PC-3 (cell line): ENCODE data around the gene IL4I1.

ENCODE experiments used
- EZH2phosphoT487 ChIP-seq: fragments of 300-600 bp; sonication (generic); IDR thresholded peaks from 2 replicates; pipeline ENCODE4 v1.6.1; 2018; ENCODE audit warnings: mild to moderate bottlenecking, antibody characterized with exemption, low read length, borderline replicate concordance
- TF ChIP-seq, protein P1 (sequence below): fragments of 300-600 bp; sonication (generic); conservative IDR thresholded peaks from 2 replicates; pipeline ENCODE4 v1.5.1; 2017; ENCODE audit warnings: antibody characterized with exemption, low read depth, mild to moderate bottlenecking, low read length

DNA sequence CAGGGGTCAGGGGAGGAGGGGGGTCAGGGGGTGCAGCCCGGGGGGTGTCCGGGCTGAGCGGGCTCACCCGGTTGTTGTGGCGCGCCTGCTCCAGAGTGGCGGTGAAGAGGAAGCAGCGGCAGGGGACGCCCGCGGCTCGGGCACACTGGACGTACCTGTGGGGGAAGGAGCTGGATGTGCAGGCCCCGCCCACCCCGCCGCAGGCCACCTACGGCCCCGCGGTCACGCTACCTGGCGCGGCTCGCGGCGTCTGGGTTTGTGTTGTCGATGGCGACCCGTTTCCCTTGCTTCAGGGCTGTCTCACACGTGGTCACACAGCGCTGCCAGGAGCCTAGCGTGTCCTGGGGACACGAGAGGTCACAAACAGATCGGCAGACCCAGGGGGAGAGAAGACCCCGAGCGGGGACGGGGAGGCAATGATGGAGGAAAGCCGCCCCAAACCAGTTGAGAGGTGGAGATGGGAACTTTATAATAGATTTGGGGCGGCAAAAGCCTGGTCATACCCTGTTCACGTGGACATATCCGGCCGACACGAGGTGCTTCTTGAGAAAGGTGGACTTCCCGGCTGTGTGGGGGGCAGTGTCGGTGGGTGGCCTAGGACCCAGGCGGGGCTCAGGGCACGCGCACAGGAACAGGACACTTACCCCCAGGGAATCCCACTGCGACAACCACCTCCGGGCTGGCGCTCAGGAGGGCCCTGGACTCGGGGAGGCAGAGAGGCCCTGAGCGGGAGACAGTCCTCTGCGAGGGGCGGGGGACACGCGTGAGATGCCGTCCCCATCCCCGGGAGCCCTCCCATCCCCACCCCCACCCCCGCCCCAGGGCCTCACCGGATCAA is 34.9 kb downstream of the IL4I1 start:
- TF ChIP-seq, protein P1, sequence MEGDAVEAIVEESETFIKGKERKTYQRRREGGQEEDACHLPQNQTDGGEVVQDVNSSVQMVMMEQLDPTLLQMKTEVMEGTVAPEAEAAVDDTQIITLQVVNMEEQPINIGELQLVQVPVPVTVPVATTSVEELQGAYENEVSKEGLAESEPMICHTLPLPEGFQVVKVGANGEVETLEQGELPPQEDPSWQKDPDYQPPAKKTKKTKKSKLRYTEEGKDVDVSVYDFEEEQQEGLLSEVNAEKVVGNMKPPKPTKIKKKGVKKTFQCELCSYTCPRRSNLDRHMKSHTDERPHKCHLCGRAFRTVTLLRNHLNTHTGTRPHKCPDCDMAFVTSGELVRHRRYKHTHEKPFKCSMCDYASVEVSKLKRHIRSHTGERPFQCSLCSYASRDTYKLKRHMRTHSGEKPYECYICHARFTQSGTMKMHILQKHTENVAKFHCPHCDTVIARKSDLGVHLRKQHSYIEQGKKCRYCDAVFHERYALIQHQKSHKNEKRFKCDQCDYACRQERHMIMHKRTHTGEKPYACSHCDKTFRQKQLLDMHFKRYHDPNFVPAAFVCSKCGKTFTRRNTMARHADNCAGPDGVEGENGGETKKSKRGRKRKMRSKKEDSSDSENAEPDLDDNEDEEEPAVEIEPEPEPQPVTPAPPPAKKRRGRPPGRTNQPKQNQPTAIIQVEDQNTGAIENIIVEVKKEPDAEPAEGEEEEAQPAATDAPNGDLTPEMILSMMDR = no peak
- TF ChIP-seq EZH2phosphoT487 = no peak
